ENCODE results near the gene TRPM4.

Gene TRPM4

DNA sequence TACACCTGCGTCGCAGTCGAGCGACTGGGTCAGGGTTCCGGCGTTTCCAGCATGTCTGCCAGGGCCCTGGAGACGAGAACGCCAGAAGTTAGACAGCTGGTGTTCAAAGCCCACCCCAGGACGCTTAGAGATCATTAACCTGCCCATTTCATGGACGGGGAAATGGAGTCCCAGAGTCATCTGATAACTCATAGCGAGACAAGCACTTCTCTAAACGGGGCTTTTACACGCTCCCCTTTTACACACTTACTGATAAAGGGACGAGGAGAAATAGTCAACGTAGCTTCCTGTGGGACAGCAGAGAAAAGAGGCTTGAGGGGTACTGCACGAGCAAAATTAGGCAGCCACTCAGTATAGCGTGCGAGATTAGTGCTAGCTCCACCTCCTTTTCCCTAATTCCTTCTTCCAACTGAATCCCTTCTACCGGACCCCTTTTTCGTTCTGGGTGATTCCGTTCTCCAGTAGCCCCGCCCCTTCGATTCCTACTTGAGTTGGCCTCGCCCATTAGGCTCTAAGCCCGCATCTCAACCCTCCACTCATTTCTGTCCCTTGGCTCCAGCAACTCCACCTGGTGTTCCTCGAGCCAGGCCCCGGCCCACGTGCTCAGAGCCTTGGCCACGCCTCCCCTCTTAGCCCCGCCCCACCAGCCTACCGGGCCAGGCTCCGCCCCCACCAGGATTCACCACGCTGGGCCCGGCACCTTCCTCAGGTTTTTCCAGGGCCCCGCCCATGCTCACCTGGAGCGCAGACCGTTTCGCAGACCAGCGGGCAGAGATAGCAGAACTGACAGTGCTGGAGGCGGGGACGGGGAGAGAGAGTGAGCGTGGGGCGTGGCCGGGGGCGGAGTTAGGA lies 6.1 kb upstream of the TRPM4 start:
- TF ChIP-seq ZNF274 (IDR thresholded peaks at IDR 0.05; ENCODE audit: low read depth, low read length): no peak
- no peak overlapping the region for H3K4me3 ChIP-seq (ENCODE audit: low read length)

GRCh38 chr19:49152119-49152550 lies 5.5 kb upstream of the TRPM4 start:
- H3K4me3 ChIP-seq (ENCODE audit: low read length): no peak overlapping the region
- no peak for TF ChIP-seq ZNF274 (IDR thresholded peaks at IDR 0.05; ENCODE audit: low read depth, low read length)

- no peak overlapping the region for H3K4me3 ChIP-seq (ENCODE audit: low read length)
These were observed 4.3 kb upstream of the TRPM4 start for GRCh38 chr19:49153167-49153809.

DNA sequence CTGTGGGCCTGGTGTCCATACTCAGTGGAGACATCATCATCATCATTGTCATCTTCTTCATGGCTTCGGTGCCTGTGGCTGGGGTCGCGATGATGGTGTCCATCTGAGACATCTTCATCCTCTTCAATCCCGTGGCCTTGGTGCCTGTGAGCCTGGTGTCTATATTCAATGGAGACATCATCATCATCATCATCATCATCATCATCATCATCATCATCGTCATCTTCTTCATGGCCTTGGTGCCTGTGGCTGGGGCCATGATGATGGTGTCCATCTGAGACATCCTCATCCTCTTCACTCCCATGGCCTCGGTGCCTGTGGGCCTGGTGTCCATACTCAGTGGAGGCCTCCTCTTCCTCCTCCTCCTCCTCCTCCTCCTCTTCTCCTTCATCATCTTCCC lies 3.3 kb upstream of the TRPM4 start:
- H3K4me3 ChIP-seq (ENCODE audit: low read length): no peak overlapping the region
- no peak for TF ChIP-seq ZNF274 (IDR thresholded peaks at IDR 0.05; ENCODE audit: low read depth, low read length)

More at GRCh38 chr19:49153167-49153809, 4.3 kb upstream of the TRPM4 start:
- no peak for TF ChIP-seq ZNF274 (IDR thresholded peaks at IDR 0.05; ENCODE audit: low read depth, low read length)

DNA sequence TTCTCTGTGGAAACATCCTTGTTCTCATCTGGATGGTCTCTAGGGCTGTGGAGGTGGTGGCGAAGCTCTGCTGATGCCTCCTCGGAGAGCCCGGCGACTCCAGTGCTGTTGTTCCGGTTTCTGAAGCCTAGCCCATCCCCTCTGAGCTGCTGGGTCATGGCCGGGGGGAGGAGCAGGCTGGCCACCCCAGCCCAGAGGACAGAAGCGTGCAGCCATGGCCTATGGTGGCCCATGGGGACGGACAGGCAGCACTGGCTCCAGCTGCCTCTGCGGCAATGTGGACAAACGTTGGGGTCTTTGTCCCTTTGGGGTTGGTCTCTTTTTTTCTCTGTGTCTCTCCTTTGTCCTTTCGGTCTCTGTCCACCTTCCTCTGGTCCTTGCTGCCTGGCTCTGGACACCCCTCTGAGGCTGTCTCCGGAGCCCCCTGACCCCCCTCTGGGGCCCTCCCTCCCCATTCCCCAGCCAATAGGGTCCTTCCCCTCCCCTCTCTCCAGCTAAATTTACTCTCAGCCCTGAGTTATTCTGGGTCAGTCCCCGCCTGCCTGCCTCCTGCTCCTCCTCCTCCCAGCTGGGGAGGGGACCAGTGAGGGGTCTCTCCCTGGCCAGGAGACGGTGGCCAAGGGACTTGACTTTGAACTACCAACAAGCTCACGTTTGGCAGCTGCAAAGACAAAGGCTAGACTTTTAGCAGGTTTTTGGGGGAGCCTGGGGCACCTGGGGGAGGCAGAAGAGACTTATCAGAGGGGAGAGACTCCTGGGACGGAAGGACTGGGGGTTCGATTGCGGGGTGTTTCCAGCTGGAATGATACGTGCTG lies 2.4 kb upstream of the TRPM4 start, which contains the start of gene HRC:
Gene HRC, minus strand, starts transcription at position 392 of the 815 bp plus-strand sequence. Its CDS starts 159 bp downstream, at position 233.
- H3K4me3 ChIP-seq (ENCODE audit: low read length): no peak within 1 kb of the TSS
- no peak for TF ChIP-seq ZNF274 (IDR thresholded peaks at IDR 0.05; ENCODE audit: low read depth, low read length)

GRCh38 chr19:49155820-49156346 lies 1.7 kb upstream of the TRPM4 start:
- H3K4me3 ChIP-seq (ENCODE audit: low read length): no peak overlapping the region

DNA sequence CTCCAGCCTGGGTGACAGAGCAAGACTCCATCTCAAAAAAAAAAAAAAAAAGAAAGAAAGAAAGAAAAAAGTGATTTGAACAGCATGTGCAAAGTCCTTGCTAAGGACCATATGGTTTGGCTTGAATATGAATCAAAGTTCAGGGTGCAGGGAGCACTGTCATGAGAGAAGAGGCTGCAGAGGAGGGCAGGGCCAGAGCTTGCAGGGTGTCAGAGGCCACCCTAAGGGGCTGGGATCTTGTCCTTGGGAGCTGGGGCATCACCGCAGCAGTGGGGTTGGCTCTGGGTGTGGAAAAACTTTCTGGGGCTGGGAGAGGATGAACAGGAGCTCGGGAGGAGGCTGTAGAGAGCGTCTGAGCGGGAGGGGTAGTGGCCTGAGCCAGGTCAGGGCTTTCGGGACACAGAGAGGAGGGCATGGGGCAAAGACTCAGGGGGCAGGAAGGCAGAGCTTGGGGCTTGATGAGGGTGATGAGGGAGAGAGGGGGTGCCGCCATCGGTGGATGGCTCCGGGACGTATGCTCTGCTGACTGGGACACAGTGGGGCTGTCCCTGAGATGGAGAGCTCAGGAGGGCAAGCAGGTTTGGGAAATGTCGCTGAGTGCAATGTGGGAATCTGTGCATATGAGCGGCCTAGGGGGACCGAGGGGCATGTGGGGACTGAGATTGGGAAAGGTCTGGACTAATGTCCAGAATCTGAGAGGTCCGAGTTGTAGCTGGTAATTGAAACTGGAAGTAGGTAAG lies 3.0 kb downstream of the TRPM4 start:
- H3K4me3 ChIP-seq (ENCODE audit: low read length): no peak overlapping the region
- TF ChIP-seq ZNF274 (IDR thresholded peaks at IDR 0.05; ENCODE audit: low read depth, low read length): no peak

More at GRCh38 chr19:49155820-49156346, 1.7 kb upstream of the TRPM4 start:
- TF ChIP-seq ZNF274 (IDR thresholded peaks at IDR 0.05; ENCODE audit: low read depth, low read length): no peak

DNA sequence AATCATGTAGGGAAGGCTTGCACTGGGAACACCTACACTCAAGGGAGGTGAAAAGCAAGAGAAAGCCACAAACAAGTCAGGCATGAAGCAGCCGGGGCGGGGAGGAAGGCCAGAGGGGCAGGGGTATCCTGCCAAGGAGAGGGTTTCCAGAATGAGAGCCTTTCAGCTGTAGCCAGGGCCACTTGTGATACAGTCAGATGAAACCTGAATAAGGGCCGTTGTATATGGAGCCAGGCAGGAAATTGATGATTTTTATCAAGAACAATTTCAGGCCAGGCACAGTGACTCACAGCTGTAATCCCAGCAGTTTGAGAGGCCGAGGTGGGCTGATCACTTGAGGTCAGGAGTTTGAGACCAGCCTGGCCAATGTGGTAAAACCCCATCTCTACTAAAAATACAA lies 4.4 kb downstream of the TRPM4 start:
- no peak for TF ChIP-seq ZNF274 (IDR thresholded peaks at IDR 0.05; ENCODE audit: low read depth, low read length)
- H3K4me3 ChIP-seq (ENCODE audit: low read length): no peak overlapping the region

GRCh38 chr19:49165111-49165750 lies 7.6 kb downstream of the TRPM4 start:
- H3K4me3 ChIP-seq (ENCODE audit: low read length): no peak overlapping the region
- TF ChIP-seq ZNF274 (IDR thresholded peaks at IDR 0.05; ENCODE audit: low read depth, low read length): no peak

DNA sequence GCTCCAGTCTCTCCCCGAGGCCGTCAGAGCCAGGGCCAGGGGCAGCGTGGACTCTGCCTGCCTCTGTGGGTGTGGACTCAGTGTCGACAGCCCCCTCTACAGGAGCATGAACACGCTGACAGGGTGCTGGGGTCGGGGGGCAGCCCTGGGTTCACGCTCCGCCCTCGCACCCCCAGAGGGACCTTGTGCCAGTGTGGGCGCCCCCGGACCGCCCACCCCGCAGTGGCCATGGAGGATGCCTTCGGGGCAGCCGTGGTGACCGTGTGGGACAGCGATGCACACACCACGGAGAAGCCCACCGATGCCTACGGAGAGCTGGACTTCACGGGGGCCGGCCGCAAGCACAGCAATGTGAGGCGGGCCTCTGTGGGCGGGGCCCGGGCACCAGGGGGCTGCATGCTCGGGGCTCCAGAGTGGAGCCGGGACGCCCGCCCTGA lies 8.3 kb downstream of the TRPM4 start:
- H3K4me3 ChIP-seq (ENCODE audit: low read length): no peak overlapping the region
- TF ChIP-seq ZNF274 (IDR thresholded peaks at IDR 0.05; ENCODE audit: low read depth, low read length): no peak

DNA sequence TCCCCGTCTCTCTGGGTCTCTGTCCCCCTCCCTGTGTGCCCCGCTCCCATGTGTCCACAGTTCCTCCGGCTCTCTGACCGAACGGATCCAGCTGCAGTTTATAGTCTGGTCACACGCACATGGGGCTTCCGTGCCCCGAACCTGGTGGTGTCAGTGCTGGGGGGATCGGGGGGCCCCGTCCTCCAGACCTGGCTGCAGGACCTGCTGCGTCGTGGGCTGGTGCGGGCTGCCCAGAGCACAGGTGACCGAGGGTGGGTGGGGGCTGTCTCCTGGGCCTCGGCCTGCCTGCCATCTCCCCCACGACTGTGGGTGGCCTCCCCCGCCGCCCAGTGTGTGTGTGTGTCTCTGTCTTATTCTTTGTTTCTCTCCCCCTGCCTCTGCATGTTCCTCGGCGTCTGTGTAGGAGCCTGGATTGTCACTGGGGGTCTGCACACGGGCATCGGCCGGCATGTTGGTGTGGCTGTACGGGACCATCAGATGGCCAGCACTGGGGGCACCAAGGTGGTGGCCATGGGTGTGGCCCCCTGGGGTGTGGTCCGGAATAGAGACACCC lies 10.3 kb downstream of the TRPM4 start:
- TF ChIP-seq ZNF274 (IDR thresholded peaks at IDR 0.05; ENCODE audit: low read depth, low read length): no peak
- no peak overlapping the region for H3K4me3 ChIP-seq (ENCODE audit: low read length)

GRCh38 chr19:49168421-49168820 lies 10.8 kb downstream of the TRPM4 start:
- H3K4me3 ChIP-seq (ENCODE audit: low read length): no peak overlapping the region
- no peak for TF ChIP-seq ZNF274 (IDR thresholded peaks at IDR 0.05; ENCODE audit: low read depth, low read length)

DNA sequence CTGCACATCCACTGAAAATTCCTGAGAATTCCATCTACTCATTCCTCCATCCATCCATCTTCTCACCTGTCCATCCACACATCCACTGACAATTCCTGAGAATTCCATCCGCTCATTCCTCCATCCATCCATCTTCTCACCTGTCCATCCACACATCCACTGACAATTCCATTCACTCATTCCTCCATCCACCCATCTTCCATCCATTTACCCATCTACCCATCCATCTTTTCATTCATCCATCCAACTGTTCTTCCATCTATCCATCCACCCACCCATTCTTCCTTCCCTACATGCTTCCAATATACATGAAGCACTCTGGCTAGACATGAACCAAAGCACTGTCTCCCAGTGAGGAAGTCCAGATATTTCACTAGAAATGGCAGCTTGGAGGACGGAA lies 15.6 kb downstream of the TRPM4 start:
- no peak overlapping the region for H3K4me3 ChIP-seq (ENCODE audit: low read length)
- no peak for TF ChIP-seq ZNF274 (IDR thresholded peaks at IDR 0.05; ENCODE audit: low read depth, low read length)
